ENCODE measurements around the gene SHLD1.

SHLD1 gene

DNA sequence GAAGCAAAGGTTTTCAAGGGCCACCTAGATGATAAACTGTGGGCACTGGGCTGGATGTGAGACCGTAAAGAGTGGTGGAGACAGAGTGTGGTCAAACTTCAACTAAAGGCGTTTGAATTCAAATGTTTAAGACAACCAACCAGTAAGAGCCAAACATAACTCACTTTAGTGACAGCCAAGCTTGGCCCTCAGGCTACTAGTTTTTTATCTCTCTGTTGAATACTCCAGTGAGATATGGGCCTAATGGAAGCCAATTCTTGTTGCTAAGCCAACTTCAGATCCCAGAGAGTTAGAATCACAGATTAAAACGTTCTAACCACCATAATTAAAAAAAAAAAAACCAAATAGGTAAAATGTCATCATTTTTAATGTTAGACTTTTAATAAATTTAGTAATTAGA lies 142.9 kb downstream of the SHLD1 start:
- no peak for DNase-seq (ENCODE audit: low spot score)

DNA sequence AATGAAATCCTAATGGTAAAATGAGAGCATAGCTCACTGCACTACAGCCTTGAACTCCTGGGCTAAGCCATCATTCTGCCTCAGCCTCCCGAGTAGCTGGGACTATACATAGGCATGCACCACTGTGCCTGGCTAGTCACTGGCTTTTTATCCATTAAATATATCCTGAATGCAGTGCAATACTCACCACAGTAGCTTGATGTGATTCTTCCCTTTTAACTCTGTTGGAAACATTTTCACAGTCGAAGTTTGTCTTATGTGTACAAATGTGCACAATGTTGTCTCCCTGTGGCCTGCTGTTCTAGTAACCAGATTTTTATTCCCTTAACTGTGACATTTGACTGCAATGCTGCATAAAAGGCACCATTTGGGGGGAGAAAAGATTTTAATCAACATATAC lies 143.4 kb downstream of the SHLD1 start:
- DNase-seq (ENCODE audit: low spot score) = no peak

- DNase-seq (ENCODE audit: low spot score) = no peak
Observed at GRCh38 chr20:5895626-5896025, 145.4 kb downstream of the SHLD1 start.

DNA sequence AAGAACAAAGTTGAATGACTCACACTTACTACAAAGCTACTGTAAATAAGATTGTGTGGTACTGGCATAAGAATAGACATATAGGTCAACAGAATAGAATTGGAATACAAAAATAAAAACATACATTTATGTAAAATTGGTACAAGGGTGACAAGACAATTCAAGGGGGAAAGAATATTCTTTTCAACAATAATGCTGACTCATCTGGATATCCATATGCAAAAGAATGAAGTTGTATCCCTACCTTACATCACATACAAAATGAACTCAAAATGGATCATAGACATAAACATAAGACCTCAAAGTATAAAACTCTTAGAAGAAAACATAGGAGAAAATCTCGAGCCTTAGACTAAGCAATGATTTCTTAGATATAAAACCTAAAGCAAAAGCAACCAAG lies 149.2 kb downstream of the SHLD1 start:
- DNase-seq (ENCODE audit: low spot score) = no peak

GRCh38 chr20:5900908-5901307 lies 150.7 kb downstream of the SHLD1 start:
- DNase-seq (ENCODE audit: low spot score) = no peak

DNA sequence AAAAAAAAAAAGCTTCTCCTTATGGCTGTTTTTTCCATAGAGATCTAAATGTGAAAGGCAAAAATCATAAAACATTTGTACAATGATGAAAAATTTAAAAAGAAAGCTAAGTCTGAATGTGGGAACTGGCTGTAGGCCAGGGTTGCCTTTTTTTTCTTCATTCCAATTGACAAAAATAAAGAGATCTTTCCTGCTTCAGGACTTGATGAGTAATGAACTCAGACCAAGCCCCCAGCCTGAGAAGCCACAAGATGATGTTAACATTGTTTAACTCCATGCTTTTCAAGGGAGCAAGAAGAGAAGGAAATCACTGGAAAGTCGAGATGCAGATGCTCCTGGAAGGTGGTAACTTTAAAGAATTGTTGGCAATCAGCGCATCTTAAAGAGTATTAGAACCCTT lies 158.8 kb downstream of the SHLD1 start:
- no peak for DNase-seq (ENCODE audit: low spot score)

DNA sequence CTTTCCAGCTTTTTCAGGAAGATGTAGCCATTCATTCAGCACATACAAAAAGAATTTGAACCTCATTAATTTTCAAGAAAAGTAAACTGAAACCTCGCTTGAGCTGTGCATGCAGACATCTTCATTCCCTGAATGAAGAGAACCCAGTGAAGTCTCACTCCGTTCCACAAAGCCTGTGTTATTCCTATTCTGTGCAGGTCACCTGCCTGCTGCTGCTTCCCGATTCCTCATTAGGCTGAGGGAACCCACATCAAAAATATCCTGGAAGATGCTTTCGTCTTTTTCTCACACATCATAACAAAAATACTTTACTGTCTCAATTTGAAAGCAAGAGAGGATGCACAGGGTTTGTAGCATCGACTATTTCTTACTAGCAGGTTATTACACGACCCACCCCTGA lies 160.0 kb downstream of the SHLD1 start:
- no peak for DNase-seq (ENCODE audit: low spot score)

GRCh38 chr20:5913166-5913565 lies 163.0 kb downstream of the SHLD1 start:
- no peak for DNase-seq (ENCODE audit: low spot score)

All from hematopoietic multipotent progenitor cell treated with erythropoietin and hydrocortisone succinate and interleukin-3 and kit ligand, for 15 days (in vitro differentiated cells).